HG03520 (cell line): ENCODE data around the gene FIBCD1.

Experiments
- ATAC-seq: cut with Tn5 transposase; IDR thresholded peaks from one replicate; pipeline ENCODE4 v1.9.1; 2021; ENCODE audit warnings: mild to moderate bottlenecking, moderate library complexity; ENCODE audit not compliant: unreplicated experiment

Gene FIBCD1

DNA sequence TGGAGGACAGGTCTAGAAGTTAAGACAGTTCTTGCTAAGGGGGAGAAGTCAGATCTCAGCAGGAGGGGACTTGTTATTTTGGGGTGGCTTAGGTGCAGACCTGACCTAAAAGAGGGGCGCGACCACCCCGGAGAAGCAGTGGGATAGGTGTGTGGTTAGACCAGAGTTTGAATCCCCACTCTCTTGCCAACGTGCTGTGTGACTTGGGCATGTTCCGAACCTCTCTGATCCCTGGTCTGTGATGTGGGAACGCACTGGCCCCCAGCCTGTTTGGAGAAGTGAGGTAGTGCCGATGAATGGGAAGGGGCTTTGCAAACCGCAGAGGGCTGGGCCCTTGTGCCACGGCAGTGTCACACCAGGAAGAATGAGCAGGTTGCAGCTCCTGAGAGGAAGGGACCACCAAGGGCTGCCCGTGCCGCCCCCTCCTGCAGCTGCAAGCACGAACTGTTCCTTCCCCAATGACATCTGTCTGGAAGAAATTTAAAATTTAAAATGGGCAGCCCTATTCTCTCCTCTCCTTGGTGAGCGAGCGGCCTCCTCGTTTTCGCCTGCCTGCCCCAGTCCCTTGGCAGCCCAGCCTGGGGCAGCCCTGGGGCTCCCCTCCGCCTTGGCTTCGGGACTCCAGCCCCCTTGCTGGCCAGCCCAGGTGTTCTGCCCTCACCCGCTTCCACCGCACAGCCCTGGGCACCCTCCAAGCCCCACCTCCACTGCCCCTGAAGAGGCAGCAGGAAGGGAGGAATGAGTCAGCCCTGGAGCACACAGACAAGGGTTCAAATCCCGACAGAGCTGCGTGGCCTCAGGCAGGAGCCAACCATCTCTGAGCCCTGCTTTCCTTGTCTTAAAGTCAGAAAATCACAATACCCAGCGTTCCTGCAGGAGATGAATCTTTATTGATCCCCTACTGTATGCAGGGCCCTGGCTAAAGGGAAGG, 1.6 kb downstream of the FIBCD1 start:
- ATAC-seq = no peak

DNA sequence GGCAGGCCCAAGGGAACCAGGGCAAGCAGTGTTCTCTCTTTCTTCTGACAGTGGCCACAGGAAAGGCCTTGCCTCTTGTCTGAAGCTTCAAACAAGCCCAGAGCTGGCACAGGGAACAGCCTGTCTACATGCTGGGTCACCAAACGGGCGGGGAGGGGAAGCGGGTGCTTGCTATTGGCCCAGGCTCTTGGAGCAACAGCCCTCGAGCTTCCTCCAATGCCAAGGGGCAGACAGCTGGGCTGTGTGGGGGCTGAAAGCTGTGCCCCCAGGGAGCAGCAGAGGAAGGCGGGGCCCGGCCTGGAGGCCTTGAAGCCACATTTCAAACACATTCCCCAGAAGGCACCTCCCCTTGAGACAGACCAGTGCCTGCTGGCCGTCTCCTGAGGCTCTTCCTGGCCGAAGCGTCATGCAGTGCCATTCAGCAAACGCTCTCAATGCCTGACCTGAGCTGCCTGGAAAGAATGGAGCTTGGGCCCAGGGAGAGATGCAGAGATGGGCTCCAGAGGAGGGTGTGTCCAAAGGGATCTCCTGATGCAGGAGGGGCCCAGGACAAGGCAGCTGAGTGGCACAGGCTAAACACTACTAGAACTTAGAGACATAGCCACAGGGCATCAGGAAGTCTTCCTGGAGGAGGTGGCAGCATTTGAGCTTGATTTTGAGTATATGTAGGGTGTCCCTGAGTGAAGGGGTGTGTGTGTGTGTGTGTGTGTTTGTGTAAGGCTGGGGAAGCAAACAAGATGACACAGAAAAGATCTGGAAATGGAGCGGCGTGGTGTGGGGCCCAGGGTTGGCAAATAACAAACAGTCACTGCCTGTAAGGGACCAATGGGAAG, 2.5 kb downstream of the FIBCD1 start:
- no peak for ATAC-seq

DNA sequence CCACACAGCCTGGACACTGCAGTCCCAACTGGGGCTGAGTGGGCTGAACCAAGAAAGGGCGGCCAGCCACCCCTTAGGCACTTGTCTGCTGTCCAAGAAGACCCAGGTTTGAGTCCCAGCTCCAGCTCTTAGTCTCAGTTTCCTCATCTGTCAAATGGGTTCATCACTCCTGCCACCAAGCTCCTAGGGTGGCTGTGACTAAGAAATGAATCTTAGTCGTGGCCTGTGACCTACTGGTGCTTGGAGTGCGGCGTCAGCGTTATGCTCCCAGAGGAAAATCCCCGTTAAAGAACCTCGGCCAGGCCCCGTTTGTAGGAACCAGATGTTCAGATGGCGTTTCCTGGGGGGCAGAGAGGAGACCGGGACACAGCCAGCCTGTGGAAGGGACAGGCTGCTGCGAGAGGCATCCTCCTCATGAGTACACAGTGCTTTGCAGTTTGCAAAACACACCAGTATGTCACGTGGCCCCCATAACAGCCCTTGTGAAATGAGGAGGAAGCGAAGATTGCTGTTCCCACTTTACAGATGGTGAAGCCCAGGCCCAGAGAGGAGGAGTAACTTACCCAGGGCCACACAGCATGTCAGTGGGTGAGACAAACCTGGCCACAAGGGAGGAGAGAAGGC, 3.3 kb downstream of the FIBCD1 start:
- no peak for ATAC-seq

DNA sequence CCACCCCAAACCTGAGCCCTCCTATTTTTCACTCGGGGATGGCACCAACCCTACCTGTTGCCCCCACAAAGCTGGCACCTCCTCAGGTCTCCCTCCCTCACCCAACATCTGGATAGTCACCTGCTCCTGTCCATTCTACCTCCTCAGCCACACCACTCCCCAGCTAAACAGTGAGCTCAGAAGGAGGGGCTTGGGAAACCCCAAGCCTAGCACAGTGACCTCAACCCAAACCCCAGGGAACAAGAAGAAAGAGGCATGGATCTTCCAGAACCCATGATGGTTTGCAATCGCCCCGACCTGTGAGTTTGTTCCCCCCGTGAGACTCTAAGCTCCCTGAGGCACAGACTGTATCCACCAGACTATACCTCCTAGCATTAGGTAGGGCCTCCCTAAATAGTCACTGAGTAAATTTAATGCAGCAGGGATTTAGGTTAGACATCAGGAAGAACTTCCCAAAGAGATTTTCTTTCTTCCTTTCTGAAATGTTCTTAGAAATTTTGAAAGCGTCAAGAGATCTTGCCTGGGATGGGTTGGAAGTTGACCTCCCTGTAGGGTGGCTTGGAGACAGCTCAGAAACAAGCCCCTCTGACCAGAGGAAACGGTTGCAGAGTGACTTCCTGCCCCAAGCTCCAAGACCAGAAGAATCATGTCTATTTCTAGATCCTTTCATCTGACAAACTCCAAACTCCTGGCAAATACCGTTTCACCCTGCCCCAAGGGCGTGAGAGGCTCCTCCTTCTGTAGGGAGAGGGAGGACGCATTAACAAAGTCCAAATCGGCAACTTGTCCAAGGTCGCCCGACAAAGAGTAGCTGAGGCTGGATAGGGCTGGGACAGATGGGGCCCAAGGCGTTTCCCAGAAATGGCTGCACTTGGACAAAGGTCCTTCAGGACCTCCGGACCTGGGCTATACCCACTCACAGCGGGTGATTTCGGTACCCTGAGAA, 4.1 kb downstream of the FIBCD1 start:
- no peak for ATAC-seq

DNA sequence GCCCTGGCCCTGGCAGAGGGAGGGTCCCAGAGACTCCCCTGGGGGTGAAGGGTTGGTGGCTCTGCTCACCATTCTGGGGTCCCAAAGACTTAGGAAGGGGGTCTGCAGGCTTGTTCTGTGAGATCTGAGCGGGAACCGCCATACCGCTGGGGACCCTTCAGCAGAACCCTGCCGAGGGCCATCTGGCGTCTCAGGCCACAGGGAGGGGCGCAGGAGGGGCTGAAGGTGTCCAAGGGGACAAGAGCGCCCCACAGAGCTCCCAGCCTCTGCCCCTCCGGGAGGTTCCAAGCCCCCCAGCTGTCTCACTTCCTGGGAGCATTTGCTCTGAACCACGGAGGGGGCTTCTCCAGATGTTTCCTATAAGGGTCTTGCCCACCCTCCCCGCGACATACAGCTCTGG, 4.8 kb downstream of the FIBCD1 start:
- no peak for ATAC-seq

DNA sequence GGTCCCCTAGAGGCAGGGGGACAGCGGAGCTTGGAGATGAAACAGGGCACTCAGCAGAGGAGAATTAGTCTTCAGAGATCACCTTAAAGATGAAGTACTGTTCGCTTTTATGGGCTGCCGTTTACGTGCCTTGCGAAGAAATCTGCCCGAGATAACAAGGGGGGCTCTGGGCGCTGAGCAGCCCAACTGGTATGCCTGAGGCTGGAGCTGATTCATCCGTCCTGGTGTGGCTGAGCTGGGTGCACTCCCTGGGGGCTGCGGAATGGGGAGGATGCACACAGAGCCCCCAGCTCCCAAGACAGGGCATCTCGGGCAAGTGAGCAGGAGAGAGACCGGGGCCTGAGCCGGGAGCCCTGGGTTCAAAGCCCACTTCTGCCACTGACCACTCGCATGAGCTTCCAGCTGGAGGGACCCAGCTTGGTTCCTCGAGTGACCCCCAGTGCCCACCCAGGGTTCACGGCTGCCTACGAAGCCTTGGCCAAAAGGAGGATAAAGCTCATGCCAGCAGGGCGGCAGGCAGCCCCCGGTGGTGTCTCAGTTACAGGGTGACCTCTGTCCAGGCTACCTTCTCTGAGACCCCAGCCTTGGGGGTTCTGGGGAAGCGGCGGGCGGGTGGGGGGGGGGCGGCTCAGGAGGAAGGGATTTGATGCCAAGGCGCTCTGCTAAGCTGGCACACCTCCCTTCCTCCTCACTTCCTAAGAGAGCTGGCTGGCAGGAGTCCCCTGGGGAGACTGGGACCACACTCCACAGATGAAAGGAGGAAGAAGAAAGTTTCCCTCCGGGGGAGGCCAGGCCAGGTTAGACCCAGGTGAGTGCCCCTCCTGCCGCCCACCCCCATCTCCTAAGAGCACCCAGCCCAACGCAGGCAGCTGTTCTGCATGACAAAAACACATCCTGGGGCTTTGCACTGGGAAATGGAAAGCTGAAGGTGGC, 5.7 kb downstream of the FIBCD1 start:
- no peak for ATAC-seq

DNA sequence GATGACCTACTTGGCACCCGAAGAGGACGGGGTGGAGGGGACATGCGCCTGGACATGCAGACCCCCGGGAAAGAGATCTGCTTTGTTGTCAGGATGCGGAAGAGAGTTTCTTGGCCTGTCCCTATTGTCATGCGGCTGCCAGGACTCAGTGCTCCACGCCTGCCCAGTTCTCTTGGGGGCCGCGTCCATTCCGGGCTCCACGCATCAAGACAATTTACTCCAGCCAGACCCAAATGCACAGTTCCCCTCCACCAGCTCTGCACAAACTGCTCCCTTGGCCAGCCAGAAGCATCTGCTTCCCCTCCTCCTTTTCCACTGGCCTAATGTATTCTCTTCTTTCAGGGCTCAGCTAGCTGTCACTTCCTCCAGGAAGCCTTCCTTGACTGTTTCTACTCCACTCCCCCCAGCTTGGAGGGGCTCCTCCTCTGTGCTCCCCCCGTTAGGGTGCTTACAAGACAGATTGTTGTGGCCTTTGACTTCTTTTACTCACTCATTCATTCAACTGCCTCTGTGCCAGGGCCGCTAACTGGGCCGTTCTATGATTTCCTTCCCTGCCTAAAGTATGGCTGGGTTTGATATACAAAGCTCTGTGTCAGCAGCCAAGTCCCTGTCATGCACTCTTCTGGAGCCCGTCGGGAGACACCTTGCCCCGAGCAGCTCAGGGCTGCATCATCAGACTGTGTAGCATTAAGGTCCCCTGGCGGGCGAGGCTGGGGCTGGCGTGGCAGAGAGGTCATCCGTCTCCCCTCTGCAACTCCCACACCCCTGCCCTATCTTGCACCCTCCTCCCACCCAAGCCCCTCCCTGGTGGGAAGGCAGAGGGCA, 6.6 kb downstream of the FIBCD1 start:
- no peak for ATAC-seq

DNA sequence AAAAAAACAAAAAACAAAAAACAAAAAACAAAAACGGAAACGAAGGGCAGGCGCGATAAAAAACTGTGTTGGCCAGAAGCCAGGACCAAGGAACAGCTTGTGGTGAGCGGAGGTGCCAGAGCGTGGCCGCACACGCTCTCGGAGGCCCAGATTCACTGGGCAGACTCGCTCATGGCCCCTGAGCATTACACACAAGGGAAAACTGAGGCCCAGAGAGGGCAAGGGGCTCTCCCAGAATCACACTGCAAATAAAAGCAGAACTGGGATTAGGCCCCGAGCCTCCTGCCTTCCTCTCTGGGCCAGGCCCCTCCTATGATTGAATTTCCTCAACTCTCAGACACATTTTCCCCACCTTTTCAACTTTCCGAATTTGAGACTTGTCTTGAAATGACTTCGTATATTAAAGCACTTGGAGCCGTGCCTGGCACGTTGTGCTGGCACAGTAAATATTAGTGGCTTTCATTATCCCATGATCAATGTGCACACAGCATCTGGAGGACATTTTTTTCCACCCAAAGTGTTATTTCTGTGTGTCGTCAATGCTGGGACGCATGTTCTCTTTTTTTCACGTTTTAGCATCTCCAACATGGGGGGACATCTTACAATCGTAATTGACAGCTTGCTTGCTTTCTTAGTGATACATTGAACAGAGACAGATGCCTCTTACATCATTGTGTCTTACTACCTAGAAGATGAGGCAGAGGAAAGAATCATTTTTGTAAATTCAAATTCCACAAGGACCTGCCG, 7.4 kb downstream of the FIBCD1 start:
- no peak for ATAC-seq

DNA sequence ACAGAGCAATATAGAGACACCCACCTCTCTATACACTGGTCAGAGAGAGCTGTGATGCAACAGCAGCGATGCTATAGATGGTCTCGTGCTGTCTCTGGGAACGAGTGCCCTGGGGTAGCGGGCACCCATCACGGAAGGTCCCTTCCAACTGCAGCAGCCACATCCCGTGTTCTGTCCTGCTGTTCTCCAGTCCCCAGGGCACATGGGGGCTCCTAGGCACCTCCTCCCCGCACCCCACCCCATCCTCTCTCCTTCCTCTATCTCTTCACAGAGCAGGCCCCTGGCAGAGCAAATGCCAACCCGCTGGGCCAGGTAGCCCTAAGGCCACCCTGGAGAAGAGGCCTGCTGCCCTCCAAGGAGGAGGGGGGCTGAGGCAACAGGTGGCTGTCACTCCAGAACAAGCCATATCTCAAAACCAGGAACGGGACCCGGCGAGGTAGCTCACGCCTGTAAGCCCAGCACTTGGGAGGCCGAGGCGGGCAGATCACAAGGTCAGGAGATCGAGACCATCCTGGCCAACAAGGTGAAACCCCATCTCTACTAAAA, 8.2 kb downstream of the FIBCD1 start:
- ATAC-seq = no peak

DNA sequence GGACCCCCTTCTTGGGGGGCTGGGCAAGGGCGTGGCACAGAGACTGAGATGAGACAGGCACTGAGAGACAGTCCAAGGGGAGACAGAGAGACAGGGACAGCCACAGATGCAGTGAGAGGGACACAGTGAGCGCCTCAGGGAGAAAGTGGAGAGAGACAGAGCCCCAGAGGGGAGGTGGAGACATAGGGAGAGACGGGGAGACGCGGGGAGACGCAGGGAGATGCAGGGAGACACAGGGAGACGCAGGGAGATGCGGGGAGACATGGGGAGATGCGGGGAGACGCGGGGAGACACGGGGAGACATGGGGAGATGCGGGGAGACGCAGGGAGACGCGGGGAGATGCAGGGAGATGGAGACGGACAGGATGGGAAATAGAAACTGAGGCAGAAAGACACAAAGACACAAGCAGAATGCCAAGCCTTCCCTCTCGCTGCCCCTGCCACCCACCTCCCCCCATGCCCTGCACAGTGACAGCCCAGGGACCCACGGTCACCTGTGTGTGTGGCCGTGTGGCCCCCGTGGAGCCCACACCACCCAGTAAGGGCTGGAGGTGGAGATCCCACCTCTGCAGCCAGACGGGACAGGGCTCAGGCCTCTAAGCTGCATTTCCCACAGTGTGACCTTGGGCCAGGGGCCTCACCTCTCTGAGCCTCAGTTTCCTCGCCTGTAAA, 8.8 kb downstream of the FIBCD1 start:
- no peak for ATAC-seq

DNA sequence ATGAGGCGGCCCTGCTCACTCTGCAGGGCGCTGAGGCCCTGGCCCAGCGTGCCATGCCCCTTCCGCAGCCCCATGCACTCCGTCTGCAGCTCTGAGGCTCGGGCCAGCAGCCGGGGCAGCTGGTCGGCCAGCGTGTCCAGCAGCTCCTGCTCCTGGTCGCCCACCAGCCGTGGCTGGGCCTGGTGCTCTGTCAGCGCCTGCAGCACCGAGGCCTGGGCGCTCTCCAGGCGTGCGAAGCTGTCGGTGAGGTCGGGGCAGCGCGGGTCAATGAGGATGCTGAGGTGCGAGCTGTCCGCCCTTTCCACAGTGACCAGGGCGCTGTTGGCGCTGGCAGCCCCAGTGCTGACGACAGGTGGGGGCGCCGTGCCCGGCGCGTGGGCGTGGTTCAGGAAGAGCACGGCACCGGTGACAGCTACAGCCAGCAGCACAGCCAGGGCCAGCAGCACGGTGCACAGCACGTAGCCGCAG, 9.4 kb downstream of the FIBCD1 start:
- no peak for ATAC-seq

DNA sequence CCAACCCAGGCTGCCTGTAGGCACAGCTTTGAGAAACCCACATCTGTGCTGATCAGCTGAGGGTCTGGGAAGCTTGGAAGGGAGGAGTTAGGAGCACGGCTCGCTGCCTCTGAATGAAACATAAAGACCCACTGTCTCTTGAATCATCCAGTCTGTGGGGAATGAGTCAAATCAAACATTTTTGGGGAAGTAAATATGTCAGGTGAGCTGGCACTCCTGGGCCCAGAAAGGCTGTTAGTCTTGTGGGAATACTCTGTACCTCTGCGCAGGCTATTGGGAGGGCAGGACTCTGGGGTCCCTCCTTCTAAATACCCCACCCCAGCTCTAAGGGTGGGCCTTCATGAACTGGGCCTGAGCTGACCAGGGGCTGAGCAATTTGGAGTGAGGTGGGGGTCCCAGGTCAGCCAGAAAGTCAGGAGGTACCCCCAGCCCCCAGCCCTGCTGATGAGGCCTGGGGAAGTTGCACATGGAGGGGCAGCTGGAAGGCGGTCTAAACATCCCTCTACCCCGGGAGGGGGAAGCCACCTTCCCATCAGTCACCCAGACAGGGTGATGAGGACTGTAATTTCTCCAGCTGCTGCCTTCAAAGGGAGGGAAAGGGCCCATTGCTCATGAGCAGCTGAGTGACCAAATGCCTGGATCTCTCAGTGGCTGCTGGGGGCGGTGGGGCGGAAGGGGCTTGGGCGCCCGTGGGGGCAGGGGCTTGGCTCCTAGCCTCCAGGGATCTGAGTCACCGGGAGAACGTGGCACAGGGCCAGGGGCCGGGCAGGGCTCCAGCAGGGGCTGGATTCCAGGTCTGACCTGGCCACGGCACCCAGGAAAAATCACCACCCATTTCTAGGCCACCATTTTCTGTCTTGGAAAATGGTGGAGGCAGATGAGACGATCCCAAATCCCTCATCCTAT, 10.8 kb downstream of the FIBCD1 start:
- ATAC-seq = no peak

DNA sequence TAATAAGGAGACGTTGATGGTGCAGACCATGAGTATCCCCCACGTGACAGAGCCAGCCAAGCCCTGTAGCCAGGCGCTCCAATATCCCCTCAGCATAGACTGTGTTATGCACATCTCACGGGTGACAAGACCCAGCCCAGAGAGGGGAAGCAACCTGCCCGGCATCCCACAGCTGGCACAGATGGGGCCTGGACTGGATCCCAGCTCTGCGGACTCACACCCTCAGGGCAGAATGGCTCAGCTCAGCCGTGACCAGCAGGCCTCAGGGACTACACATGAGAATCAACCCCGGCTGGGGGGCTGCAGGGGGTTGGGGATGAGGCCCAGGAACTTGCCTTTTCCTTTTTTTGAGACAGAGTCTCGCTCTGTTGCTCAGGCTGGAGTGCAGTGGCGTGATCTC, 11.7 kb downstream of the FIBCD1 start:
- no peak for ATAC-seq

DNA sequence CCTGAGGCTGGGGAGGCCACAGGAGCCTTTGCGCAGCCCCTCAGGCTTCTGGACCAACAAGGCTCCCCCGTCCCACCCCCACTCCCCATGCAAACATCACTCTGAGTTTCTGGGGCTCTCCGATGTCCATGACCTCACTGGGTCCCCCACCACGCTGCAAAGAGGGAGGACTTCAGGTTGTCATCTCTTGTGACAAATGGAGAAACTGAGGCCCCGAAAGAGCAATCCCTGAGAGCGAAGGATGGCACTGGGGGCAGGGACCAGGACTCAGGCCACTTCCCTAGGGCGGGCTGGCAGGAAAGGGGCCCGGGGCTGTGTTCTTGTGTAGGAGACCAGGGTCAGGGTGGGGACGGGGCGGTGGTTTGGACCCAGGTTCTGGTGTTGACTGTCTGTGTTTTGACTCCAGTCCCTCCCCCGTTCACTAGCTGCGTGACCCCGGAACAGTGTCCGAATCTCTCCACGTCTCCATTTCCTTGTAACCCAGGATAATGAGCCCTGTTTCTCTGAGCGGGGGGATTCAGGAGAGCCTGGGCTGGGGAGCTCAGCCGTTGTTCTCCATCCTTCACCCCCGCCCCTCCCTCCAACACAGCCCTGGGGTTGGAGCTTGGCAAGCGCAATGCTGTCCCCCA, 13.9 kb downstream of the FIBCD1 start:
- ATAC-seq = no peak

DNA sequence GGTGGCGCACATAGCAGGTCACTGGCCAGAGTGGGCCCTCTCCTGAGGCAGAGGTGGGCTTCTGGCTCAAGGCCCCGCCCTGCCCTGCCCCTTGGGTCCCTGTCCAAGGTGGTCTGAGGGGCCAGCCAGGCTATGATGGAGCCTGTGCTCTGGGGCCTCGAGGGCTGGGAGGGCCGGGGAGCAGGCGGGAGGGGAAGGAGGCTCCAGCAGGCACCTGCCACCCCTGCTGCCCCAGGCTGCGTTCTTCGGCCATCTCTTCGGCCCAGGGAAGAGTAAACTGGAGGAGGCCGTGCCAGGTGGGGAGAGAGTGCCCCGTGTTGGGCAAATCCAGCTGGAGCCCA, 14.6 kb downstream of the FIBCD1 start:
- no peak for ATAC-seq
